HG03103 (cell line): Measurements from ENCODE around the gene TUBB8.
"Not testable (repeated sequence)": the region's sequence is repeated elsewhere in the genome, so short reads cannot be mapped to it uniquely, and the experiment has no call there.

ENCODE experiments used
- ATAC-seq: cut with Tn5 transposase; IDR thresholded peaks from one replicate; pipeline ENCODE4 v1.9.1; 2021; ENCODE audit warnings: low read depth; ENCODE audit not compliant: unreplicated experiment

Gene TUBB8

DNA sequence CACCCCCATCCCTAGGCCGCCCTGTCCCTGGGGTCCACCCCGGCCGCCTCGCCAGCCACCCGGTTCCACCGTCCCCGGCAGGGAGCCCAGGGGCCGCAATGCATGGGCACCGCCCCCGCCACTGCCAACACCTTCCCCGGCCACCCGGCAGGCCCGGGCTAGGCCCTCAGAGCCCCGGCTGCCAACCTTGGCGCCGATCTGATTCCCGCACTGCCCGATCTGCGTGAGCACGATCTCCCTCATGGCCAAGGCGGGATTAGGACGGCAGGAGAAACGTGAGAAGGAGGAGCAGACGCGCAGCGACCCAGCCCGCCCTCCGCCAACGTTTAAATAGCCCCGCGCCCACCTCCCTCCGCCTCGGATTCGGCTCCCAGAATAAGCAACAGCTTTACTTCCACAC, at the start of gene TUBB8:
TUBB8 (minus strand) TSS at position 301 of the 400 bp plus-strand sequence; CDS start at position 243, 58 bp downstream.
- no peak for ATAC-seq

DNA sequence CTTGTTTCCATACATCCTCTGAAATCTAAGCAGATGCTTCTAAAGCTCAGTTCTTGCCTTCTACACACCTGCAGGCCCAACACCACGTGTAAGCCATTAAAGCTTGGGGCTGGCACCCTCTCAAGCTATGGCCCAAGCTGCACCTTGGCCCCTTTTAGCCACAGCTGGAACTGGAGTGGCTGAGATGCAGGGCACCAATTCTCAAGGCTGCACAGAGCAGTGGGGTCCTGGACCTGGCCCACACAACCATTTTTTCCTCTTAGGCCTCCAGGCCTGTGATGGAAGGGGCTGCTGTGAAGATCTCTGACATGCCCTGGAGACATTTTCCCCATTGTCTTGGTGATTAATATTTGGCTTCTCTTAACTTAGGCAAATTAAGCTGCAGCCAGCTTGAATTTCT, 47.4 kb upstream of the TUBB8 start:
- no peak for ATAC-seq

DNA sequence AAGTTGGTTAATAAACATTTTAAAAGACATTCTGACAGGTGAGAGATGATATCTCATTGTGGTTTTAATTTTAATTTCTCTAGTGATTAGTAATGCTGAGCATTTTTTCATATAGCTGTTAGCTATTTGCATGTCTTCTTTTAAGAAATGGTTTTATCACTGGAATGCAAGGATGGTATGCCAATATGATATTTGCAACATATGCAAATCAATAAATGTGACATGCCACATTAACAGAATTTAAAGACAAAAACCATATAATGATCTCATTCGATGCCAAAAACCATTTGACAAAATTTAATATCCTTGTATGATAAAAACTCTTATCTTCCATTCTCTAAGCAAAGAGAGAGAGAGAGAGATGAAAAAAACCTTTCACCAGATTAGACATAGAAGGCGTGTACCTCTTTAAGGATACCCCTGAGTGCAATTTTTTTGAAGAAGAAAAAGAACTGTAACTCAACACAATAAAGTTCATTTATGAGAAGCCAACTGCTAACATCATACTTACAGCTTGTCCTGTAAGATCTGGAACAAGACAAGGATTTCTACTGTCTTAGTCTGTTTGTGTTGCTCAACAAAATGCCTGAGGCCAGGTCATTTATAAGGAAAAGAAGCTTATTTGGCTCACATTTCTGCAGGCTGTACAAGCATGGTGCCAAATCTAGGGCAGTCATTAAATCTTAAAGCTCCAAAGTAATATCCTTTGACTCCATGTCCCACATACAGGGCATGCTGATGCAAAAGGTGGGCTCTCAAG, 46.4 kb upstream of the TUBB8 start:
- ATAC-seq: no peak

DNA sequence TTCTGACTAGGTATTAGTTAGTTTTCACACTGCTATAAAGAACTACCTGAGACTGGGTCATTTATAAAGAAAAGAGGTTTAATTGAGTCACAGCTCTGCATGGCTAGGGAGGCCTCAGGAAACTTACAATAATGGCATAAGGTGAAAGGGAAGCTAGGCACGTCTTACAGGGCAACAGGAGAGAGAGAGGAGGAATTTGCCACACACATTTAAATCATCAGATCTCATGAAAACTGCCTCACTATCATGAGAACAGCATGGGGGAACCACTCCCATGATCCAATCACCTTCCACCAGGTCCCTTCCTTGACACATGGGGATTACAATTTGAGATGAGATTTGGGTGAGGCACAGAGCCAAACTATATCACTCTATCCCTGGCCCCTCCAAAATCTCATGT, 45.5 kb upstream of the TUBB8 start:
- no peak for ATAC-seq

DNA sequence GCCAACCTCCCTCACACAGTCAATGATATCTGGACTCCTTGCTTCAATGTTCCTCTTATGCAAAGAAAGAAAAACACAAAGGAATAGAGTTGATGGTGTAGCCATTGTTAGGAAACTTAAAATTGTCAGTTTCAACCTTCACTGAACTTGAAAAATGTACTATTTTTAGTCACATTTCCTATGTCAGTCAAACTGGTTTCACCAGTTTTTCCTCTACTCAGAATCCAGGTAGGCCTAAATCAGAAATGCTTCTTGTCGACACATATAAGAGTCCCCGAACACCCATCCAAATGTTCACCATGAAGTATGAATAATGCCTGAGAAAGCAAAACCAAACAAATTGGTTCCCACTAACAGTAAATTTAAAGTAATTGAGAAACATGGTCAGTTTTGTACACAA, 43.8 kb upstream of the TUBB8 start:
- no peak for ATAC-seq

DNA sequence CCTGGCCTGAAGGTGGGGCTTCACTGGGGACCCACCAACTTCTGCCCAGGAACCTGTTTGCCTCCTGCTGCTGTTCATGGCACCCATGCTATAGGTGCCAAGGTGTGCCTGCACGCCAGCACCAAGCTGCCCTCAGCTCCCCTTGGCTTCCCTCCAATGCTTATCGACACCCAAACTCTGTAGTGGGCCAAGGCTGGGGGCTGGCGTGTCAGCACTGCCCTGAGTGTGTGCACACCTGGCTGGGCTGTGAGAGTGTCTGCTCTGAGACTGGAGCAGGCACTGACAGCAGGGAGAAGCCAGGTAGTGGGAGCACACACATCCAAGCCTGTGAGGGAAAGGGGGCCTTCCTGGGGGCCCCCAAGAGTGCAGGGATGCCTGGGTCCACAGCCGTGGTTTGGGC, 43.1 kb upstream of the TUBB8 start:
- ATAC-seq: no peak

DNA sequence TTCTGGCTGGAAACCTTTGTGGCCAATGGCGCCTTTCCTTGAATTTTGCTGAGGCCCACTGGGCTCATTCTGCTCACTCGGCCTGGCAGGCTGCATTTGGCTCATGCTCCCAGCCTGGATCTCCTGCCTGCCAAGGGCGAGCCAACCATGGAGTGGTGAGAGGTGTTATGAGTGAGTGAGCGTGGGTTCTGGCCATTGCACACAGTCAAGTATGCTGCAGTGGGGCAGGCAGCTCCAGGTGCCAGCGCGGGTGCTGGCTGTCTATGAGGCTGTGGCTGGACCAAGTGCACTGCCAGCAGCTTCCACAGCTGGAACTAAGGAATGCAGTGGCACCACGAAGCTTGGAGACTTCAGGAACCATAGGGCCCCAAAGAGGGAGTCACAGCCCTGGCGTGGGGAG, 42.2 kb upstream of the TUBB8 start:
- no peak for ATAC-seq

DNA sequence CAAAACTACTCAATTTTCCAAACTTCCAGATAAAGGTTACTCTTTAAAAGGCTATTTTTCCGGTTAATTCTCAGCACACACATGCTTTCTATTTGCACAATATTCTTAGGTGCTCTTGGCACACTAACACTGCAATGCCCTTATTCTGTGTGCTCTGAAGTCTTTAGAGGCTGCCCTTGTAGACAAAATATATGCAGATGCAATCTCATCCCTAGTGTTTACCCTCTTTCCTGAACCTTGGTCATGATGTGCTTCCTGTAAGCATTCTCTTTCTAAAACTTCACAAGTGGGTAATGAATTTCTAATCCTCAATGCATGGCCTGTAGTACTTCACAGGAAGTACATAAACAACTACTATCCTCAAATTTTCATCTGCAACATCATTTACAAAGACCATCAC, 41.1 kb upstream of the TUBB8 start:
- ATAC-seq: no peak

DNA sequence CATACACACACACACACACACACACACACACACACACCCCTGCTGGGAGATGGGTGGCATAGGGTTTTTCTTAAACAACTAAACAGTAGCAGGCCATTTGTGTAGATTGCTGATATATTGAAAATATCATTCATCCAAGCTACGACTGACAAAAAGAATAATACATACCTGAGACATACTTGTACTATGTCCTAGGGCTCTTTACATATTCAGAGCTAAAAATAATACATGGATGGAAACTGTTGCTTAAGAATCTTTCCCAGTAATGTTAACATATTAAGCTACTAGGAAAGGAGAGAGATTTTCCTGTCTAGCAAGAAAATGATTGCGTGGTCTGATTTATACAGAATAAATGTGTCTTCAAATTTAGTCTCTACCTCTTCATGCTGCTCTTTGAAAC, 40.2 kb upstream of the TUBB8 start:
- ATAC-seq: no peak

DNA sequence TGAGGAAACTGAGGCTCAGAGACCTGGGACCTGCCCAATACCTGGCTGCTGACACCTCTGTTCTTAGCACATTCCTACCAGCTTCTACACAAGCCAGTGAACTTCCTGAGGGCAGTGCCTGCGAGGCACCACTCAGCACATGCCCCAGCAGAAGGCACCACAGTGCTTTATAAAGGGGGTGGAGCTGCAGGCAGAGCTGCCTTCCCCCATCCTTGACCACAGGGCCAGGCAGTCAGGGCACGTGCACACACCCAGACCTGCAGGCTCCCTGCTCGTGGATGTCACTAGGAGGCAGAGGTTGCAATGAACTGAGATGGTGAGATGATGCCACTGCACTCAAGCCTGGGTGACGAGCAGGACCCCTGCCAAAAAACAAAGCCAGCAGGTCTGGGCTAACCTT, 39.2 kb upstream of the TUBB8 start:
- ATAC-seq: no peak

DNA sequence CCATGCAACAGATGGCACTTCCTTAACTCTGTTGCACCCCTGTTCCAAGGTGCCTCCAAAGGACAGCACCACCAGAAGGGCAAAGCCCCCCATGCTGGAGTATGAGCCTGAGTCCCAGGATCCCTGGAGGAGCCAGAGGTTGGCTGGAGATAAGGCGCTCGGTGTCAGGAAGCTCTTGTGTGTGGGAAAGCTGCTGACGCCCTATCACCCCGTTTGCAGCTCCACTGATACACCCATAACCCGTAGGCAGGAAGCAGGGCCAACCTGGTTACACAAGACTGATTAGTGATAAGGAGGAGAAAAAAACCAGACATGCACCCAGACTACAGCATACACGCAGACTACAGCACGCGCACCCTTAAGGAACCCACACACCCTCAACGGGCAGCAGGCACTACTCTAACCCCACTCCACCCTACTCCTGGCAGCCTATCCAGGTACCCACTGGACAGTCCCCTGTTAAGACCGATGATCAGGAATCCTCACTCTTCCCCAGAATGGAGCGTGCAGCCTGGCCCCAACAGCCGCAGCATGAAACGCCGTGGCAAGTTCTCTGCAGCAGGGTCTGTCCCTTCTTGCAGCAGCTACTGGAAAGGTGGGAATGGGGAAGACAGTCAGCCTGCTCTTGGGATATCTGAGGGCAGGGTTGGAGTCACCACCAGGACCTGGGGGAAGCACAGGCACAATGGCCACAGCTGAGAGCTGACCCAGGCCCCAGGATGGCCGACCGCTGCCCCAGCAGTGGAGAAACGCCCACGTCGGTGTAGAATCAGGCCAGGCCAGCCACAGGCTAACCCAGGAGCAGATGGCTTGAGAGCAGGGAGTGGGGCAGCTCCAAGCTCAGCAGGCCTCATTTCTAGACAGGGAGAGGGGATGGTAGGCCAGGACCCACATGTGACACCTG, 38.3 kb upstream of the TUBB8 start:
- no peak for ATAC-seq

DNA sequence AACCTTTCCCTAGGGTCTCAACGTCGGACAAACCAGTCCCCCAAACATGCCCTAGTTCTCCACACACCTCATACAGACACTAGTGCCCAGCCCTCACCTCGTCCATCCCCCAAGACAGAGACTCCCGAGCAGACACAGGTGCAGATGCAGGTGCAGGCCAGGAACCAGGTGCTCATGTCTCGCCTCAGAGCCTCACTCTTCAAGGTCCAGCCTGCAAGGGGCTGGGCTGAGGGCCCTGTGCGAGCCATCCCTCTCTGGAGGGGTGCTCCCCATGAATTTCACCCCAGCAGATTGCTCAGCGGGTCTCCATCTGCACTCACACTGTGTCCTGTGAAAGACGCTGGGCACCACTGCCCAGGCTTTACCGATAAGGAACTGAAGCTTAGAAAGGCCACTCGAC, 36.9 kb upstream of the TUBB8 start:
- no peak for ATAC-seq

DNA sequence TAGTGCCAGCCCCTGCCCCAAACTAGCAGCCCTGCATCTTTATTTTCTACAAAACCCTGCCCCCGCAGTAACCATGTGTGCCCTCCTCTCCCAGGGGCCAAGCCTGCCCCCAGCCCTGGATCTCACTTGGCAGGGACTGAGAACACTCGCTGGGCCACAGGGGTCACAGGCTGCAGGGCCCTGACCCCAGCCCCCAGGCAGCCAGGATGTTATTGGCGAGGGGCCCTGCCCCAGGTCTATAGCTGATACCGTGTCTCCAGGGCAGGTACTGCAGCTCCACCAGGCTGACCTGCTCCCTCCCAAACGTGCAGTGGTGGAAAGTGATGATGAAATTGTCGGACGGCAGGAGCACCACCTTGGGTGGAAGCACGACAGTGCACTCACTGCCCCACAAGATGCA, 35.9 kb upstream of the TUBB8 start:
- no peak for ATAC-seq

DNA sequence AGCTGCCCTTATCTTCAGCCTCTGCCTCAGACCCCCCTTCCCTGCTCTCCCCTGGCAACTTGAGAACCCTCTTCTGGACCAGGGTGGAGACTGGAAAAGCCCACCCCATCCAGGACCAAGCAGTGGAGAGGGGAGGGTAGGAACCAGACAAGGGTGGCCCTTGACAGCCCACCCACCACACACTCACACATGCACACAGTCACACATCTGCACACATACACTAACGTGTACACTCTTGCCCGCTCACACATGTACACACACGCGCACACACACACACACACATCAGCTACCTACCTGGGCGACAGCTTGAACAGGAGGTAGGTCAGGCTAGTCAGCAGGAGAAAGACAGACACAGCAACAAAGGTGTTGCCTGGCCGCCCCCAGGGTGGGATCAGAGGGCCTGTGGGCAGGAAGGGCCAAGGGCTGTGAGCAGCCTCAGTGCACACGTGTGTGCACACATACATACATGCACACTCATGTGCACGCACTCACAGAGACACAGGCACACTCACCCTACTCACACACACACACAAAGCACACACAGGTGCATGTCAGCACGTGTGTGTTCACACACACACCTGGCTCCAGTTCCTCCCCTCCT, 34.9 kb upstream of the TUBB8 start:
- ATAC-seq: no peak

DNA sequence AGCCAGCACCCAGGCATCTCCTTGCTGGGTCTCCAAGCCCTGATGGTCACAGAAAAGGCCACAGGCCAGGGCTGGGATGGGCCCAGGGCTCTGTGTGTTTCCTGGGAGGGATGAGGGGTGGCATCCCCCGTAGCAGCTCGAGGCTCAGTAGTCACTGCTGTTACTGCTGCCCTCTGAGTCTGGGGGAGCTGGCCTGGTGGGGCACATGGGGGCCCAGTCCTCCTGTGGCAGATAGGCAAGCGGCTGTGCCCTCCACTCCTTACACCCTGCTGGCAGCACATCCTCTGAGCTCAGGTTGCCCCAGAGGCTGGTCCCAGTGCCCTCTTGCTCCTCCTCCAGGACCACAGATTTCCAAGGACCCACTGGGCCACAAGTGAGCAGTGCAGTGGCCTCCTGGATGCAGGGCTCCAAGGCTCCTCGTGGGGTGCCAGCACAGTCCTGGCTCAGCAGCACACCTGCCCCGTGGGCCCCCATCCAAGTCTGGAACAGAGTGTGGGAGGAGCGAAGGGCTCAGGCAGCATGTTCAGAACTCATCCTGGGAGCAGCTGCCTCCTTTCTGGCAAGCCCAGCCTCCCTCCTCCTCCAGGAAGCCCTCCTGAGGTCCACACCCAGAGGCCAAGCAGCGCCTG, 31.5 kb upstream of the TUBB8 start:
- ATAC-seq: no peak

DNA sequence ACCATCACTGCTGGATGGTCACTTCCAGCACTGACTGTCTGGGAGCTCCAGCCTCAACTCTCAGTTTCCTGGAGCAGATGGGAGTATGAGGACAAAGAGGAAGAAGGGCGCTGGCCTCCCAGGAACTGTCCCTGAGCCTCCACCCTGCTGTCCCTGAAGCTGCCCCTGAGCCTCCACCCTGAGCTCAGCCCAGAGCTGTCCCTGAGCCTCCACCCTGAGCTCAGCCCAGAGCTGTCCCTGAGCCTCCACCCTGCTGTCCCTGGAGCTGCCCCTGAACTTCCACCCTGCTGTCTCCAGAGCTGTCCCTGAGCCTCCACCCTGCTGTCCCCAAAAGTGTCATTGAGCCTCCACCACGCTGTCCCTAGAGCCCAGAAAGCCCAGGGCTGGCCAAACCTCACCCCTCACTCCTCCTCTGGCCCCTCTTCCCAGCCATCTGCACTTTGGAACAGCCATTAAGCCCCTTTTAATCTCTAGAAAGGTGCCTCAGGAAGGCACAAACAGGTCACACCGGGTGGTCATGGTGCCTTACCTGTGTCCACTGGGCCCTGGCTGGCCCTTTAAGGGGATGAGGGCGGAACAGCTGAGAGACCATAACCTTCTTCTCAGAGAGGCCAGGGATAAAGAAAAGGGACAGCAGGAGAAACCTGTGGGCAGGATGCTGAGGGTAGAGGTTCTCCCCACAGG, 30.6 kb upstream of the TUBB8 start:
- no peak for ATAC-seq

DNA sequence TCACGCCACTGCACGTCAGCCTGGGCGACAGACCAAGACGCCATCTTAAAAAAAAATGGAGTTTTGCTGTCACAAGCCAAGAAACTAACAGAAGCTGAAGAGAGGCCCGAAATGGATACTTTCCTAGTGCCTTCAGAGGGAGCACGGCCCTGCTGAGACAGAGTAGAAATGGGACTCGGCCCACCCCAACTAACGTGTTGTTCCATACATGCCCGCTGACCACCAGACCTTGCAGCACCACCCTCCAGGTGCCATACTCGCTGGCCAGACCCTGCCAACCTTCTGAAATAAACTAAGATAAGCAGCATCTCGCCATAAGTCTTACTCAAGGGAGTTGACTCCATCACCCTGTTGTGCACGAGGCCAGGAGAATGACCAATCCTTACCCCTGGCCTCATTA, 29.5 kb upstream of the TUBB8 start:
- ATAC-seq: no peak

DNA sequence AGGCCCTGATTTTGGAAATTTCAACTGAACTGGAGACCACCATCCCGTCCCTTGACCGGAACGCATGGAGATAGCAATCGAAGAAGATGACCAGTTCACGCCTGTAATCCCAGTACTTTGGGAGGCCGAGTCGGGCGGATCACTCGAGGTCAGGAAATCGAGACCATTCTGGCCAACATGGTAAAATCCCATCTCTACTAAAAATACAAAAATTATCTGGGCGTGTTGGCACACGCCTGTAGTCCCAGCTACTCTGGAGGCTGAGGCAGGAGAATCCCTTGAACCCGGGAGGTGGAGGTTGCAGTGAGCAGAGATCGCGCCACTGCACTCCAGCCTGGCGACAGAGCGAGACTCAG, 25.1 kb upstream of the TUBB8 start:
- ATAC-seq: not testable (repeated sequence)

DNA sequence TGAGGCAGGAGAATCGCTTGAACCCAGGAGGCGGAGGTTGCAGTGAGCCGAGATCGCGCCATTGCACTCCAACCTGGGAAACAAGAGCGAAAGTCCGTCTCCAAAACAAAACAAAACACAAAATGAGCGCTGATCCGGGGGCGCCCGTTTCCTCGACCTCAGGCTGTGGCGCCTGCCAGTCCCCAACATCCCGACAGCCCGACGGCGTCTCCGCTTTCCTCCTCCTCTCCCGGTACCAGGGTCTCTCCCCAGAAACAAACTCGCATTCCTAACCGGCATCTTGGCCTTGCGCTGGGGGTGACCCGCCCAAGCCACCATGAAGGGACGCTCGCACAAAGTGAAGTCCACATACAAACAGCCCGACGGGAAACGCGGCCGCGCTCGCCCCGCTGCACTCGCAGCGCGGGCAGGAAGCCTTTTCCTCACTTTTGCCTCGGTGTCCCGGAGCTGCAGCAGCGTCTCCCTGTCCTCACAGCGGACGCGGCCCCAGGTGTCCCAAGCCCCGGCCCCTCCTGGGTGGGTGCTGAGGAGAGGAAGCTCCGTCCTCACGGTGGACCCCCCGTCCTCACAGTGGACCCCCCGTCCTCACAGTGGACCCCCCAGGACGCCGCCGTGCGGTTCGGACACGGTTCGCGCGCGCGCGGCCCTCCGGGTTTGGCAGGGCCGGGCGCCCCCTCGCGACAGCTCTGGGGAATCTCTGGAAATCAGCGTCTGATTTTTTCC, 24.6 kb upstream of the TUBB8 start:
- not testable (repeated sequence) for ATAC-seq

DNA sequence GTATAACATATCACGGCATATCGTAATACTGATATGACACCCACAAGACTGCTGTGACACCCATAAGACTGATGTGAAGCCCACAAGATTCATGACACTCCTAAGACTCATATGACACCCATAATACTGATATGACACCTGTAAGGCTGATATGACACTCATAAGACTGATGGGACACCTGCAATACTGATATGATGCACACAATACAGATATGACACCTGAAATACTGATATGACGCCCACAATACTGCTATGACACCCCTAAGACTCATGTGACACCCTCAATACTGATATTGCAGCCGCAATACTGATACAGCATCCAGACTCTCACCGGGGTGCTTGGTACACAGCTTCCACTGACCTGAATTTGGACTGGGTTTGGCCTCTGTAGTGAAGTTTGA, 19.1 kb upstream of the TUBB8 start:
- not testable (repeated sequence) for ATAC-seq
